GM12878 (cell line): ENCODE measurements around the gene KAZN. TPM values are rescaled to one million over a fixed set of nuclear protein-coding genes. Genes with fewer than 3 reads are reported as not detected.

ENCODE experiments used
- ATAC-seq: fragments of 200-7000 bp; cut with Tn5 transposase; 3 replicates; pipeline ENCODE4 v1.9.1; 2020; ENCODE audit warnings: mild to moderate bottlenecking, moderate library complexity
- BruUV-seq: library from RNA; stranded (reverse); fragments of 400-500 nt; replicated peaks from 2 replicates; lab custom pipeline; 2021; lab: Mats Ljungman, UMichigan
- CTCF ChIA-PET: fragments of 300-600 bp; sonication (Branson Sonifier 250); formaldehyde crosslinking; extraction: SDS; loops from one replicate; lab custom pipeline; 2021; ENCODE audit warnings: inconsistent platforms; lab: Yijun Ruan, JAX
- POLR2A ChIA-PET: fragments of 350-600 bp; formaldehyde crosslinking; extraction: SDS; loops from one replicate; lab custom pipeline; 2021; ENCODE audit warnings: inconsistent platforms; lab: Charles Lee
- RAD21 ChIA-PET: fragments of 300-600 bp; sonication (Branson Sonifier 250); formaldehyde crosslinking; loops from one replicate; lab custom pipeline; 2023; ENCODE audit warnings: antibody characterized with exemption; ENCODE audit not compliant: unreplicated experiment; lab: Charles Lee
- SMC1A ChIA-PET: fragments of 300-600 bp; sonication (Branson Sonifier 250); formaldehyde crosslinking; loops from one replicate; lab custom pipeline; 2023; ENCODE audit not compliant: unreplicated experiment, uncharacterized antibody; lab: Charles Lee
- DNase-seq: peaks from one replicate; pipeline ENCODE4 v3.0.0-alpha.2; 2011; ENCODE audit warnings: low read depth, low spot score
- FAIRE-seq: peaks from 3 replicates; lab custom pipeline; 2011; peaks lifted over from hg19 to GRCh38; lab: Jason Lieb, UNC
- H2AFZ ChIP-seq: 2 replicates; pipeline ENCODE4 v1.6.0; 2011; ENCODE audit warnings: low read depth, low read length, control low read depth; ENCODE audit not compliant: control insufficient read depth
- H3K27ac ChIP-seq: 2 replicates; pipeline ENCODE4 v1.5.1; 2011; ENCODE audit warnings: control low read depth; ENCODE audit not compliant: control insufficient read depth, insufficient read depth
- H3K27me3 ChIP-seq, 2 experiments: replicated peaks in 1 of 2; 2 replicates each; pipeline versions ENCODE4 v1.6.0 to v1.6.1; 2011; ENCODE audit warnings: low read length in 1 of 2; ENCODE audit not compliant: control insufficient read depth in 2 of 2, insufficient read depth in 2 of 2
- H3K36me3 ChIP-seq, 2 experiments: 2 replicates each; pipeline ENCODE4 v1.5.1; 2011; ENCODE audit warnings: low read length in 1 of 2; ENCODE audit not compliant: control insufficient read depth in 2 of 2, insufficient read depth in 2 of 2
- H3K4me1 ChIP-seq: 2 replicates; pipeline ENCODE4 v1.6.1; 2011; ENCODE audit warnings: mild to moderate bottlenecking, low read length, moderate library complexity, mixed read lengths; ENCODE audit not compliant: control insufficient read depth, insufficient read depth
- H3K4me2 ChIP-seq: 2 replicates; pipeline ENCODE4 v1.6.0; 2011; ENCODE audit warnings: control low read depth; ENCODE audit not compliant: control insufficient read depth, insufficient read depth
- H3K4me3 ChIP-seq: fragments of 200-600 bp; sonication (generic); 2 replicates; pipeline ENCODE4 v1.5.1; 2016
- H3K79me2 ChIP-seq: 2 replicates; pipeline ENCODE4 v1.6.0; 2011; ENCODE audit warnings: low read length; ENCODE audit not compliant: control insufficient read depth, insufficient read depth
- H3K9ac ChIP-seq: 2 replicates; pipeline ENCODE4 v1.8.0; 2011; ENCODE audit warnings: low read length, control low read depth, mixed read lengths; ENCODE audit not compliant: control insufficient read depth, insufficient read depth
- H3K9me3 ChIP-seq: replicated peaks from 3 replicates; pipeline ENCODE4 v1.5.1; 2011; ENCODE audit warnings: mild to moderate bottlenecking, low read length; ENCODE audit not compliant: control insufficient read depth, insufficient read depth
- H4K20me1 ChIP-seq: 2 replicates; pipeline ENCODE4 v1.6.0; 2011; ENCODE audit not compliant: control insufficient read depth, insufficient read depth
- CHD2 ChIP-seq: IDR thresholded peaks from 2 replicates; pipeline ENCODE4 v1.6.1; 2011; ENCODE audit warnings: low read depth, low read length, improper control_type of control experiment, borderline replicate concordance
- CHD4 ChIP-seq: fragments of 200-600 bp; sonication (generic); IDR thresholded peaks from 2 replicates; pipeline ENCODE4 v1.6.1; 2016; ENCODE audit warnings: mild to moderate bottlenecking
- HDGF ChIP-seq: fragments of 450-650 bp; IDR thresholded peaks from 2 replicates; pipeline ENCODE4 v1.6.1; 2016; ENCODE audit warnings: antibody characterized with exemption
- JUND ChIP-seq: IDR thresholded peaks from 2 replicates; pipeline ENCODE4 v1.6.1; 2012; ENCODE audit warnings: low read depth, mild to moderate bottlenecking, low read length, improper control_type of control experiment, moderate library complexity
- MEF2A ChIP-seq: IDR thresholded peaks from 2 replicates; pipeline ENCODE4 v1.6.1; 2011; ENCODE audit warnings: low read depth, mild to moderate bottlenecking, low read length, moderate library complexity; ENCODE audit not compliant: insufficient read depth
- NRF1 ChIP-seq: conservative IDR thresholded peaks from 2 replicates; pipeline ENCODE4 v1.6.1; 2011; ENCODE audit warnings: mild to moderate bottlenecking, low read depth, low read length, improper control_type of control experiment
- POLR2AphosphoS2 ChIP-seq: IDR thresholded peaks from 2 replicates; pipeline ENCODE4 v1.6.1; 2011; ENCODE audit warnings: low read depth, mild to moderate bottlenecking, low read length, improper control_type of control experiment, moderate library complexity
- RFX5 ChIP-seq: IDR thresholded peaks from 2 replicates; pipeline ENCODE4 v1.6.1; 2011; ENCODE audit warnings: low read depth, low read length, improper control_type of control experiment
- SIX5 ChIP-seq: IDR thresholded peaks from 2 replicates; pipeline ENCODE4 v1.6.1; 2011; ENCODE audit warnings: mild to moderate bottlenecking, low read depth, low read length, moderate library complexity; ENCODE audit not compliant: severe bottlenecking
- SMARCA5 ChIP-seq: fragments of 450-650 bp; IDR thresholded peaks from 2 replicates; pipeline ENCODE4 v1.6.1; 2017; ENCODE audit warnings: mild to moderate bottlenecking
- SPI1 ChIP-seq: IDR thresholded peaks from 2 replicates; pipeline ENCODE4 v1.6.1; 2011; ENCODE audit warnings: low read depth, mild to moderate bottlenecking, low read length, moderate library complexity, borderline replicate concordance; ENCODE audit not compliant: insufficient read depth
- TCF12 ChIP-seq: IDR thresholded peaks from 2 replicates; pipeline ENCODE4 v1.6.1; 2011; ENCODE audit warnings: low read depth, mild to moderate bottlenecking, low read length
- ZNF384 ChIP-seq: IDR thresholded peaks from 2 replicates; pipeline ENCODE4 v1.6.1; 2012; ENCODE audit warnings: low read depth, mild to moderate bottlenecking, low read length, improper control_type of control experiment, borderline replicate concordance
- WGBS: methylation state at CpG from one replicate; pipeline ENCODE4 v1.1.6; 2016; ENCODE audit warnings: low lambda C conversion rate; ENCODE audit not compliant: insufficient replicate concordance, insufficient coverage; ENCODE audit errors: missing lambda C conversion rate; 5-methylcytosine and 5-hydroxymethylcytosine counted together
- in situ Hi-C: fragments of 300-500 bp; cut with MboI; formaldehyde crosslinking; loops from 9 replicates; pipeline ENCODE4 v1.14.3; 2018; ENCODE audit warnings: mixed read lengths
- intact Hi-C: fragments of 100-400 bp; cut with micrococcal nuclease; formaldehyde crosslinking; loops from one replicate; pipeline ENCODE4 v1.14.2; 2022; ENCODE audit not compliant: unreplicated experiment
- polyA plus RNA-seq, 11 experiments: library from polyadenylated mRNA; depleted of rRNA in 4 of 11; unstranded in 6 of 11; stranded (reverse) in 5 of 11; fragments of >200 nt; fragmentation: Nextera tagmentation in 4 of 11; fragmentation: Illumina TruSeq in 1 of 11; extraction: Ambion mirVana in 4 of 11; extraction: Trizol in 1 of 11; gene quantifications; 1 replicate in 1 of 11; 2 replicates in 10 of 11; pipeline versions ENCODE4 v1.2.1 to v1.2.3, GENCODE V29; 2011 to 2016; ENCODE audit warnings: inconsistent platforms in 2 of 11, missing spikeins in 2 of 11, low read depth in 1 of 11
- total RNA-seq, 4 experiments: library from RNA; depleted of rRNA in 3 of 4; stranded (reverse); fragments of >200 nt in 3 of 4; fragmentation: Illumina TruSeq in 1 of 4; extraction: Trizol in 1 of 4; gene quantifications; 2 replicates each; pipeline versions ENCODE4 v1.2.1 to v1.2.3, GENCODE V29; 2013 to 2021
- TF ChIP-seq, protein P1 (sequence below): fragments of 450-650 bp; IDR thresholded peaks from 2 replicates; pipeline ENCODE4 v1.6.1; 2018; ENCODE audit warnings: mild to moderate bottlenecking, low read depth, moderate library complexity; ENCODE audit not compliant: partially characterized antibody
- TF ChIP-seq, protein P2 (sequence below): fragments of 450-650 bp; IDR thresholded peaks from 2 replicates; pipeline ENCODE4 v1.6.1; 2016; ENCODE audit warnings: mild to moderate bottlenecking, moderate library complexity, borderline replicate concordance
- TF ChIP-seq, protein P3 (sequence below): IDR thresholded peaks from 2 replicates; pipeline ENCODE4 v1.6.1; 2012; ENCODE audit warnings: low read length, inconsistent platforms

KAZN gene
- total and polyA plus RNA-seq, 10 of the 15 experiments (the other 5 are each of a cell fraction or from before 2014, with no cell fraction given): 0.72 to 4.0 (median 1.2) TPM

DNA sequence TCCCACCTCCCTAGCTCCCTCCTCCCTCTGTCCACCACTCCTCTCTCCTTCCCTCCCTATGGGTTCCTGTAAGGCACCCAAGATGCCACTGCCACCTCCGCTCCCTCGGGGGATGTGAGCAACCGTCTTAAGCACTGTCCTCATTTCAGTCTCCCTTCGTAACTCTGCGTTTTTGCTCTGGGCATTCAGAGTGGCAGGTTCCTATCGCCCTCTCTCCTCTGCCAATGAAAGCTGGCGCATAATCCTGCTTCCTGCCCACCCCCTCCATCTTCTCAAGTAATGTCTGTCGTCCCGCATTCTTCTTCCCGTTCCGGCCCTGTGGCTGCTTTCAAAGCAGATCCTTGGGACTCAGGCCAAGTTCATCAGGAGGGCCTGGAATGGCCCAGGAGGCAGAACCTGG is 301.2 kb downstream of the KAZN start (continued):
- TF ChIP-seq, protein P1, sequence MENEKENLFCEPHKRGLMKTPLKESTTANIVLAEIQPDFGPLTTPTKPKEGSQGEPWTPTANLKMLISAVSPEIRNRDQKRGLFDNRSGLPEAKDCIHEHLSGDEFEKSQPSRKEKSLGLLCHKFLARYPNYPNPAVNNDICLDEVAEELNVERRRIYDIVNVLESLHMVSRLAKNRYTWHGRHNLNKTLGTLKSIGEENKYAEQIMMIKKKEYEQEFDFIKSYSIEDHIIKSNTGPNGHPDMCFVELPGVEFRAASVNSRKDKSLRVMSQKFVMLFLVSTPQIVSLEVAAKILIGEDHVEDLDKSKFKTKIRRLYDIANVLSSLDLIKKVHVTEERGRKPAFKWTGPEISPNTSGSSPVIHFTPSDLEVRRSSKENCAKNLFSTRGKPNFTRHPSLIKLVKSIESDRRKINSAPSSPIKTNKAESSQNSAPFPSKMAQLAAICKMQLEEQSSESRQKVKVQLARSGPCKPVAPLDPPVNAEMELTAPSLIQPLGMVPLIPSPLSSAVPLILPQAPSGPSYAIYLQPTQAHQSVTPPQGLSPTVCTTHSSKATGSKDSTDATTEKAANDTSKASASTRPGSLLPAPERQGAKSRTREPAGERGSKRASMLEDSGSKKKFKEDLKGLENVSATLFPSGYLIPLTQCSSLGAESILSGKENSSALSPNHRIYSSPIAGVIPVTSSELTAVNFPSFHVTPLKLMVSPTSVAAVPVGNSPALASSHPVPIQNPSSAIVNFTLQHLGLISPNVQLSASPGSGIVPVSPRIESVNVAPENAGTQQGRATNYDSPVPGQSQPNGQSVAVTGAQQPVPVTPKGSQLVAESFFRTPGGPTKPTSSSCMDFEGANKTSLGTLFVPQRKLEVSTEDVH: no peak
- TF ChIP-seq SMARCA5 (no peak), TCF12 (no peak), ZNF384 (no peak)
- TF ChIP-seq, protein P2, sequence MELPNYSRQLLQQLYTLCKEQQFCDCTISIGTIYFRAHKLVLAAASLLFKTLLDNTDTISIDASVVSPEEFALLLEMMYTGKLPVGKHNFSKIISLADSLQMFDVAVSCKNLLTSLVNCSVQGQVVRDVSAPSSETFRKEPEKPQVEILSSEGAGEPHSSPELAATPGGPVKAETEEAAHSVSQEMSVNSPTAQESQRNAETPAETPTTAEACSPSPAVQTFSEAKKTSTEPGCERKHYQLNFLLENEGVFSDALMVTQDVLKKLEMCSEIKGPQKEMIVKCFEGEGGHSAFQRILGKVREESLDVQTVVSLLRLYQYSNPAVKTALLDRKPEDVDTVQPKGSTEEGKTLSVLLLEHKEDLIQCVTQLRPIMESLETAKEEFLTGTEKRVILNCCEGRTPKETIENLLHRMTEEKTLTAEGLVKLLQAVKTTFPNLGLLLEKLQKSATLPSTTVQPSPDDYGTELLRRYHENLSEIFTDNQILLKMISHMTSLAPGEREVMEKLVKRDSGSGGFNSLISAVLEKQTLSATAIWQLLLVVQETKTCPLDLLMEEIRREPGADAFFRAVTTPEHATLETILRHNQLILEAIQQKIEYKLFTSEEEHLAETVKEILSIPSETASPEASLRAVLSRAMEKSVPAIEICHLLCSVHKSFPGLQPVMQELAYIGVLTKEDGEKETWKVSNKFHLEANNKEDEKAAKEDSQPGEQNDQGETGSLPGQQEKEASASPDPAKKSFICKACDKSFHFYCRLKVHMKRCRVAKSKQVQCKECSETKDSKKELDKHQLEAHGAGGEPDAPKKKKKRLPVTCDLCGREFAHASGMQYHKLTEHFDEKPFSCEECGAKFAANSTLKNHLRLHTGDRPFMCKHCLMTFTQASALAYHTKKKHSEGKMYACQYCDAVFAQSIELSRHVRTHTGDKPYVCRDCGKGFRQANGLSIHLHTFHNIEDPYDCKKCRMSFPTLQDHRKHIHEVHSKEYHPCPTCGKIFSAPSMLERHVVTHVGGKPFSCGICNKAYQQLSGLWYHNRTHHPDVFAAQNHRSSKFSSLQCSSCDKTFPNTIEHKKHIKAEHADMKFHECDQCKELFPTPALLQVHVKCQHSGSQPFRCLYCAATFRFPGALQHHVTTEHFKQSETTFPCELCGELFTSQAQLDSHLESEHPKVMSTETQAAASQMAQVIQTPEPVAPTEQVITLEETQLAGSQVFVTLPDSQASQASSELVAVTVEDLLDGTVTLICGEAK: no peak

DNA sequence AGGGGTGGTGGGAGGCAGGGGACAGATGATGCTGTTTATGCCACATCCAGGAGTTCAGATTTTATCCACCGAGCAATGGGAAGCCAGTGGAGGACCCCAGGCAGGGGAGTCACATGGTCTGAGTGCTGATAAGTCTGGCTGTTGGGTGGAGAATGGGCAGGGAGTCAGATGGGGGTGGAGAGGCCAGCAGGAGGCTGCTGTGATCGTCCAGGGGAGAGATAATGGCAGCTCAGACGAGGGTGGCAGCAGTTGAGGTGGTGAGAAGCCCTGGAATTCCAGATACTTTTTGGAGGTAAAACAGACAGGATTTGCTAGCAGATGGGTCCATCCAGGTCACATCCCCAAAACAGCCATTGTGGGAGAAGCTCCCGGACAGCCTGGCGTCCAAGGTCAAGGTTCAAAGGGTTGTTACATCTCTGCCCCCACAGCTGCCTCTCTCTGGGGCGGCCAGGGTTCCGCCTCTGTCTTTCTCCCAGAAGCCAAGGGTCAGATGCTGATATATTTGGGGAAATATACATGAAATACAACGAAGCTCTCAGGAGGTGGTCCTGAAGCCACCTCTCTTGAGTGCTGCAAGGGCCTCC is 303.0 kb downstream of the KAZN start:
- Histone ChIP-seq H4K20me1 (no peaks in the 10 kb centered on the region), H3K27ac (no peak overlapping the region), H3K79me2 (no peaks in the 10 kb centered on the region), H3K4me3 (no peak overlapping the region), H3K9ac (no peak overlapping the region), H3K4me1 (no peaks in the 10 kb centered on the region), H2AFZ (no peak overlapping the region), H3K4me2 (no peak overlapping the region), H3K27me3 (no peaks in the 10 kb centered on the region; a peak in 1 of 4 replicates), H3K36me3 (no peaks in the 10 kb centered on the region), H3K9me3 (no peaks in the 10 kb centered on the region; the same call in 2 of the 3 replicates)
- ChIA-PET POLR2A (no interaction called here), SMC1A (no interaction called here), CTCF (no interaction called here), RAD21 (no interaction called here)
- DNase-seq (no peak), ATAC-seq (no peak), FAIRE-seq (no peak)
- intact Hi-C loops: no loop called here
- in situ Hi-C loops: no loop called here
- 24% methylated on average over 8 of the region's 8 CpGs for WGBS
- no TSS peak for BruUV-seq
- no peak for TF ChIP-seq MEF2A
- TF ChIP-seq SPI1: no peak
- no peak for TF ChIP-seq NRF1
- no peak for TF ChIP-seq SIX5
- TF ChIP-seq JUND: no peak
- TF ChIP-seq HDGF: no peak
- TF ChIP-seq CHD4: no peak
- no peak for TF ChIP-seq RFX5
- no peak for TF ChIP-seq CHD2
- no peak for TF ChIP-seq POLR2AphosphoS2
- TF ChIP-seq, protein P3, sequence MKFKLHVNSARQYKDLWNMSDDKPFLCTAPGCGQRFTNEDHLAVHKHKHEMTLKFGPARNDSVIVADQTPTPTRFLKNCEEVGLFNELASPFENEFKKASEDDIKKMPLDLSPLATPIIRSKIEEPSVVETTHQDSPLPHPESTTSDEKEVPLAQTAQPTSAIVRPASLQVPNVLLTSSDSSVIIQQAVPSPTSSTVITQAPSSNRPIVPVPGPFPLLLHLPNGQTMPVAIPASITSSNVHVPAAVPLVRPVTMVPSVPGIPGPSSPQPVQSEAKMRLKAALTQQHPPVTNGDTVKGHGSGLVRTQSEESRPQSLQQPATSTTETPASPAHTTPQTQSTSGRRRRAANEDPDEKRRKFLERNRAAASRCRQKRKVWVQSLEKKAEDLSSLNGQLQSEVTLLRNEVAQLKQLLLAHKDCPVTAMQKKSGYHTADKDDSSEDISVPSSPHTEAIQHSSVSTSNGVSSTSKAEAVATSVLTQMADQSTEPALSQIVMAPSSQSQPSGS: no peak
